Measurements from ENCODE around the gene NHERF2.
A peak's percentile ranks its signal among the peaks of the same experiment; 100 is the strongest.
"Not testable (repeated sequence)": the region's sequence is repeated elsewhere in the genome, so short reads cannot be mapped to it uniquely, and the experiment has no call there.

NHERF2 gene

GRCh38 chr16:2007081-2007836, 19.4 kb upstream of the NHERF2 start:
- DNase-seq, result no peak

GRCh38 chr16:2008009-2008526, 18.6 kb upstream of the NHERF2 start:
- no peak for DNase-seq

- no peak for DNase-seq
Observed at GRCh38 chr16:2008631-2009163, 18.0 kb upstream of the NHERF2 start.

- no peak for DNase-seq
Observed at GRCh38 chr16:2009164-2009711, 17.5 kb upstream of the NHERF2 start.

GRCh38 chr16:2009791-2010510, 16.8 kb upstream of the NHERF2 start, which contains the start of gene ZNF598:
TSS of gene ZNF598 (minus strand) at chr16:2009821.
- DNase-seq, result peak; percentile 75

GRCh38 chr16:2011726-2012125, 15.0 kb upstream of the NHERF2 start:
- not testable (repeated sequence) for DNase-seq

- no peak for DNase-seq
Observed at GRCh38 chr16:2013527-2013926, 13.2 kb upstream of the NHERF2 start.

- no peak for DNase-seq
Observed at GRCh38 chr16:2015117-2015946, 11.4 kb upstream of the NHERF2 start.

GRCh38 chr16:2015947-2016208, 10.8 kb upstream of the NHERF2 start:
- DNase-seq, result no peak

- DNase-seq, result no peak
Observed at GRCh38 chr16:2016407-2016922, 10.2 kb upstream of the NHERF2 start.

GRCh38 chr16:2019518-2019920, 7.2 kb upstream of the NHERF2 start, which contains the start of gene NPW:
TSS of gene NPW (plus strand) at chr16:2019785.
- DNase-seq, result no peak

- DNase-seq, result no peak
Observed at GRCh38 chr16:2019921-2020831, 6.5 kb upstream of the NHERF2 start.

GRCh38 chr16:2022723-2023091, 4.0 kb upstream of the NHERF2 start:
- no peak for DNase-seq

GRCh38 chr16:2023092-2024031, 3.3 kb upstream of the NHERF2 start:
- peak; percentile 88 for DNase-seq

GRCh38 chr16:2024032-2024420, 2.7 kb upstream of the NHERF2 start:
- no peak for DNase-seq

GRCh38 chr16:2025251-2025650, 1.5 kb upstream of the NHERF2 start:
- DNase-seq, result no peak

- no peak for DNase-seq
Observed at GRCh38 chr16:2025878-2026460, 733 bp upstream of the NHERF2 start.

- no peak for DNase-seq
Observed at GRCh38 chr16:2027024-2028010, 615 bp downstream of the NHERF2 start.

- no peak for DNase-seq
Observed at GRCh38 chr16:2028146-2028545, 1.4 kb downstream of the NHERF2 start.
